MCF 10A (cell line): Measurements from ENCODE around the gene CCNYL1. TPM values are rescaled to one million over a fixed set of nuclear protein-coding genes. Genes with fewer than 3 reads are reported as not detected.
A peak's percentile ranks its signal among the peaks of the same experiment; 100 is the strongest.
"Not testable (repeated sequence)": the region's sequence is repeated elsewhere in the genome, so short reads cannot be mapped to it uniquely, and the experiment has no call there.

Experiments used
- BruUV-seq: library from RNA; stranded (reverse); fragments of 400-500 nt; replicated peaks from 2 replicates; lab custom pipeline; 2021; lab: Mats Ljungman, UMichigan
- CTCF ChIA-PET: fragments of 300-600 bp; sonication (Branson Sonifier 250); formaldehyde crosslinking; extraction: SDS; loops from one replicate; lab custom pipeline; 2021; ENCODE audit warnings: antibody characterized with exemption, inconsistent platforms; lab: Yijun Ruan, JAX
- POLR2A ChIA-PET: fragments of 300-600, 350-650 bp; sonication (Branson Sonifier 250); formaldehyde crosslinking; extraction: SDS; loops from one replicate; lab custom pipeline; 2020; ENCODE audit warnings: antibody characterized with exemption, inconsistent platforms; lab: Yijun Ruan, JAX
- DNase-seq: peaks from one replicate; pipeline ENCODE4 v3.0.0-alpha.2; 2018; ENCODE audit not compliant: unreplicated experiment
- H3K27ac Mint-ChIP-seq: one replicate; pipeline ENCODE4 v1.8.0; 2022; ENCODE audit warnings: mild to moderate bottlenecking, low read depth, mixed read lengths; ENCODE audit not compliant: unreplicated experiment
- H3K27me3 Mint-ChIP-seq: one replicate; pipeline ENCODE4 v1.8.0; 2022; ENCODE audit warnings: mixed read lengths; ENCODE audit not compliant: insufficient read depth, unreplicated experiment
- H3K36me3 Mint-ChIP-seq: one replicate; pipeline ENCODE4 v1.8.0; 2022; ENCODE audit warnings: mild to moderate bottlenecking, moderate library complexity, mixed read lengths; ENCODE audit not compliant: insufficient read depth, unreplicated experiment
- H3K4me1 Mint-ChIP-seq: one replicate; pipeline ENCODE4 v1.8.0; 2022; ENCODE audit warnings: mixed read lengths; ENCODE audit not compliant: insufficient read depth, unreplicated experiment
- H3K4me3 Mint-ChIP-seq: one replicate; pipeline ENCODE4 v1.8.0; 2022; ENCODE audit warnings: mild to moderate bottlenecking, moderate library complexity, mixed read lengths; ENCODE audit not compliant: unreplicated experiment
- H3K9me3 Mint-ChIP-seq: one replicate; pipeline ENCODE4 v1.8.0; 2022; ENCODE audit warnings: mixed read lengths; ENCODE audit not compliant: unreplicated experiment
- CTCF ChIP-seq: fragments of 200-600 bp; IDR thresholded peaks from one replicate; pipeline ENCODE4 v1.8.0; 2022; ENCODE audit warnings: antibody characterized with exemption, mild to moderate bottlenecking; ENCODE audit not compliant: unreplicated experiment
- intact Hi-C: fragments of 100-400 bp; cut with micrococcal nuclease; formaldehyde crosslinking; loops from 2 replicates; pipeline ENCODE4 v1.14.1; 2022
- total RNA-seq: library from RNA; stranded (reverse); gene quantifications from 2 replicates; pipeline ENCODE4 v1.2.3, GENCODE V29; 2022

The CCNYL1 gene
- total RNA-seq, 1 experiment from 2014 or later, result 19.7 TPM

DNA sequence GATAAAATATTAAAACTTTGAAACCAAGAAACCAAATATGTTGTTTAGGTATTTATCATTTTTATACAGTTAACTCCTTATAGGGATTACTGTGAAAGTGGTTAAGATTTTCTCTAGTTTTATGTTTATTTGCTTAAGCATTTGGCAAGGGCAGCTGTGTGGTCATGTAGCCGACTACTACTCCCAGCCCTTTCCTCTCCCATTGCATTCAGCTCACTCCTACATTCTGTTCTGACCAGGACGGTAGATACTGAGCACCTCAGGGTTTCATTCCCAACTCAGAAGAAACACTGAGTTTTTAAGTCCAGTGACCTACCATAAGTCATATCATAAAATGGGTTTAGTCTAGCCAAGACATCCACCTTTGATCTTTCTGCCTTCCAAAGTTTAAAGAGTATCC is 38.4 kb downstream of the CCNYL1 start:
- CTCF ChIA-PET, result interaction anchor here (2.7 to 10.3 kb wide), 3 partner anchors 284 to 322 kb away, joined by 14 to 193 read pairs (median 159); no protein-coding TSS in a partner anchor
- Mint-ChIP-seq H3K27me3 (no peaks in the 10 kb centered on the region), H3K36me3 (peaks cover 40% of the 10 kb centered on the region), H3K4me1 (no peaks in the 10 kb centered on the region), H3K9me3 (no peaks in the 10 kb centered on the region), H3K4me3 (no peak overlapping the region), H3K27ac (no peak overlapping the region)
- DNase-seq, result no peak
- intact Hi-C loops, result no loop called here
- TF ChIP-seq CTCF, result no peak
- no TSS peak for BruUV-seq
- POLR2A ChIA-PET, result no interaction called here

- Mint-ChIP-seq H3K27me3 (no peaks in the 10 kb centered on the region), H3K4me3 (no peak overlapping the region), H3K36me3 (peaks cover 40% of the 10 kb centered on the region), H3K27ac (no peak overlapping the region), H3K4me1 (no peaks in the 10 kb centered on the region), H3K9me3 (no peaks in the 10 kb centered on the region)
- TF ChIP-seq CTCF, result no peak
- no TSS peak for BruUV-seq
- POLR2A ChIA-PET, result no interaction called here
- no peak for DNase-seq
- CTCF ChIA-PET, result interaction anchor here (0.8 to 10.3 kb wide), 4 partner anchors 16 to 321 kb away, joined by 3 to 193 read pairs (median 82); no protein-coding TSS in a partner anchor
- intact Hi-C loops, result no loop called here
Observed at GRCh38 chr2:207750345-207750744, 38.9 kb downstream of the CCNYL1 start.

DNA sequence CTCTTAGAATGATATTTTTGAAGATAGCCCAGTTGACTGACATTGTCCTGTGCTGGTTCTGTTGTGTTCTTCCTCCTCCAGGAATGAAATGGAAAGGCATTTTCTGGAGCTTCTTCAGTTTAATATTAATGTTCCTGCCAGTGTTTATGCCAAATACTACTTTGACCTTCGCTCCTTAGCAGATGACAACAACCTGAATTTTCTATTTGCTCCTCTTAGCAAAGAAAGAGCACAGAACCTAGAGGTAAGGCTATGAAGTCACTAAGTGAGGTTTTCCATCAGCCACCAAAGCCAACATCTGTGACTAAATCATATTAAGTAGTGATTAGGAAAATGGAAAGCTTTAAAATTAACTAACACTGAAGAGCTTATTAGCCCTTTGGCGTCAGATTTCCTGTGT is 39.4 kb downstream of the CCNYL1 start:
- intact Hi-C loops, result no loop called here
- TF ChIP-seq CTCF, result no peak
- Mint-ChIP-seq H3K4me1 (no peaks in the 10 kb centered on the region), H3K36me3 (peaks cover 40% of the 10 kb centered on the region), H3K27me3 (no peaks in the 10 kb centered on the region), H3K9me3 (no peaks in the 10 kb centered on the region), H3K4me3 (no peak overlapping the region), H3K27ac (no peak overlapping the region)
- POLR2A ChIA-PET, result no interaction called here
- DNase-seq, result no peak
- no TSS peak for BruUV-seq
- CTCF ChIA-PET, result interaction anchor here (0.6 to 10.3 kb wide), 6 partner anchors 12 to 321 kb away, joined by 3 to 193 read pairs (median 4); no protein-coding TSS in a partner anchor

DNA sequence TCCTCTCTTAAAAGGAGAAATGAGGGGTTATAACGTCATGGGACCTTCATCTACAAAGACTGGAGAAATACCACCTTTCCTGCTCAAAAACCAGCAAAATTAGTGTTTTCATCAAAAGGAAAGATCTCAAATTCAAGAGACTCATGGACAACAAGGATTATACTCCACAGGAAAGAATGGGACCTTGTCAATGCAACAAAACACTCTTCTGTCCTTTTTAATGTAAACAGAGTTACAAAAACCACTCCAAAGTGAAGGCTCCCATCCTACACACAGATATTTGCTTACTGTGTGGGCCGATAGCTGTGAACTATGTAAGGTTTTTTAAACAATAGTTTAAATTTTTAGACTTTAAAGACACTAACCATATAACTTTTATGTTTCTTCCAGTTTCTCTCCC is 42.2 kb downstream of the CCNYL1 start:
- H3K36me3 Mint-ChIP-seq, result peaks cover 32% of the 10 kb centered on the region
- H3K9me3 Mint-ChIP-seq, H3K4me3 Mint-ChIP-seq, DNase-seq, POLR2A ChIA-PET, H3K4me1 Mint-ChIP-seq, H3K27ac Mint-ChIP-seq, intact Hi-C loops, H3K27me3 Mint-ChIP-seq: not testable (repeated sequence)
- BruUV-seq, result TSS peak; percentile 12
- CTCF ChIA-PET, result interaction anchor here (0.6 to 2.2 kb wide), 4 partner anchors 10 to 287 kb away, joined by 3 to 10 read pairs (median 4); no protein-coding TSS in a partner anchor
